Dermis blood vessel endothelial cell (primary cell): ENCODE data around the gene STX16. TPM values are rescaled to one million over a fixed set of nuclear protein-coding genes. Genes with fewer than 3 reads are reported as not detected.
"Not testable (repeated sequence)": the region's sequence is repeated elsewhere in the genome, so short reads cannot be mapped to it uniquely, and the experiment has no call there.

Experiments
- DNase-seq: peaks from one replicate; pipeline ENCODE4 v3.0.0; 2010
- total RNA-seq: library from RNA; depleted of rRNA; stranded (reverse); fragments of >200 nt; gene quantifications from 2 replicates; pipeline ENCODE4 v1.2.3, GENCODE V29; 2014

STX16 gene
- total RNA-seq, 1 donor from 2014 or later: 36.4 TPM

GRCh38 chr20:58712151-58712791 is 61.2 kb downstream of the STX16 start:
- no peak for DNase-seq

DNA sequence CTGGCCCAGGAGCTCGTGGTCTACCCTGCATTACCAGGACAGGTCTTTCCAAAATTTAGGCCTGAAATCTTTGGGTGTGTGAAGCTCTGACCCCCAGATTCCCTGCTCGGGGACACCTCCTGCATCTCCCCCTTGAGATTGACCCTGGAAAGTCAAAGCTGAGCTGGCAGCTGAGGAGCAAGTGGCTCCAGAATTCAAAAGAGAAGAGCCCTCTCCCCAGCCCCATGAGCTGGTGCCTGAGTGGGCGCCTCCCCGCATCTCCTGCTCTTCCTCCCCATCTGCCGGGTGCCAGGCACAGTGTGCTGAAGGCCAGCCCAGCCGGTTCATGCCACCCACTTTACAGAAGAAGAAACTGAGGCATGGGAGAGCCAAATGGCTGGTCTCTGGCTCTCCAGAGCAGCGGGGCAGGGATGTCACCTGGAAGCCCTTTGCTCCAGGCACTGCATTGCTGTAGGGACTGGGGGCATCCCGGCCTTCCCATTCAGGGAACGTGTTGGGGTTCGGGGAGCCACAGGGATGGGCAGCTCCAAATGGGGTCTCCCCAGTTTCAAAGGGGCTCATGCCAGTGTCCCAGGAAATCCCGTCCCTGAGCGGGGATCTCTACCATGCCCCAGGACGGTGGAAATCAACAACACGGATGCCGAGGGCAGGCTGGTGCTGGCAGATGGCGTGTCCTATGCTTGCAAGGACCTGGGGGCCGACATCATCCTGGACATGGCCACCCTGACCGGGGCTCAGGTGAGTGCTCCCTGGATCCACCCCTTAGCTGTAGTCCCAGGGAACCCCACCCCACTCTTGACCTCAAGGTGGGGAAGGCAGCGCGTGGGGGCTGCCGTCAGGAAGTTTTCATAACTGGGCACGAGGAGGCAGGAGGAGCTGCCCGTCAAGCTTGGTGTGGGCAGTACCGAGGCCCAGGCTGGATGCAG is 62.0 kb downstream of the STX16 start:
- no peak for DNase-seq

DNA sequence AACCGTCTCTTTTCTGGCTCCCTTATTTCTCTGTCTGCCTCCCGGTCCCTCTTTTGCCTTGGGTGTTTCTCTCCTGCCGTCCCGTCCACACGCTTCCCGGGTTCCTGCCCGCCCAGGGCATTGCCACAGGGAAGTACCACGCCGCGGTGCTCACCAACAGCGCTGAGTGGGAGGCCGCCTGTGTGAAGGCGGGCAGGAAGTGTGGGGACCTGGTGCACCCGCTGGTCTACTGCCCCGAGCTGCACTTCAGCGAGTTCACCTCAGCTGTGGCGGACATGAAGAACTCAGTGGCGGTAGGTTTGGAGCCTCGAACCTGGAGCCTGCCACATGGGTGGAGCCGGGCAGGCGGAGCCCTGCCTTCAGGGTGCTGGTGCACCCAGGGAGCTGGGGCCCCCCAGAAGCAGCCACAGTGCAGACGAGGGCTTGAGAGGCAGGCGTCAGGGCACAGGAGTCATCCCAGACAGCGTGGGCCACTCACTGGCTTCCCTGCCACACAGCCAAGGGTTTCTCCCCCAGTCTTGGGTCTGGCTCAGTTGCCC is 62.8 kb downstream of the STX16 start:
- DNase-seq: no peak

DNA sequence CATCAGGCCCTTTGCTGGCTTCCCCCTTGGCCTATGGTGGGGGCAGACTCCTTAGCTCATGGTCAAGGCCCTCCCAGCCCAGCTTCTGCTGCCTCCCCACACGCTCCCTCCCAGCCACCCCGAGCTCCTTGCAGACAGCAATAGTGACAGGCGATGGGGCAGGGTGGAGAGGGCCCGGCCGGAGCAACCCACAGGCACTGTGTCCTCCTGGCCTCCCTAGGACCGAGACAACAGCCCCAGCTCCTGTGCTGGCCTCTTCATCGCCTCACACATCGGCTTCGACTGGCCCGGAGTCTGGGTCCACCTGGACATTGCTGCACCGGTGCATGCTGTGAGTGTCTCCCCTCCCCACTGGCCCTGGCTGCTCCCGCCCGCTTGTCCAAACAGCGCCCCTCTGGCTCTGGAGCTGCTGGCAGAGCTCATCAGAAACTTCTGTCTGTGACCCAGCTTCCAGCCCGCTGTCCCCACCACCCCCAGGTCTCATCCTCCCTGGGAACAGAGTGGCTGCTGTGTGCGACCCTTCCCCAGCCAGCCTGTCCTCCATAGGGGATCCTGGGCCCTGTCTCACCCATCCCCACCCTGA is 63.3 kb downstream of the STX16 start:
- DNase-seq: no peak

DNA sequence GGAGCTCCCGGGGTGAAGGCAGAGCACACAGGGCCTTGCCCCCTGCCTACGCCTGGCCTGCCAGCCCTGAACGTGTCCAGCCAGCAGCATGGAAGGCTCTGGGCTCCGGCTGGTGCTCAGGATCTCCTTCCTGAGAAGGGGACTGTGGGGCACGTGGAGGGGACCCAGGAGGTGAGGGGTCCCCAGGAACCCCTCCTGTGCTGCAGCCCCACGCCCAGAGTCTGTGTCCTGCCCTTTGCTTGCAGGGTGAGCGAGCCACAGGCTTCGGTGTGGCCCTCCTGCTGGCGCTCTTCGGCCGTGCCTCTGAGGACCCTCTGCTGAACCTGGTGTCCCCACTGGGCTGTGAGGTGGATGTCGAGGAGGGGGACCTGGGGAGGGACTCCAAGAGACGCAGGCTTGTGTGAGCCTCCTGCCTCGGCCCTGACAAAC is 63.9 kb downstream of the STX16 start:
- DNase-seq: no peak

DNA sequence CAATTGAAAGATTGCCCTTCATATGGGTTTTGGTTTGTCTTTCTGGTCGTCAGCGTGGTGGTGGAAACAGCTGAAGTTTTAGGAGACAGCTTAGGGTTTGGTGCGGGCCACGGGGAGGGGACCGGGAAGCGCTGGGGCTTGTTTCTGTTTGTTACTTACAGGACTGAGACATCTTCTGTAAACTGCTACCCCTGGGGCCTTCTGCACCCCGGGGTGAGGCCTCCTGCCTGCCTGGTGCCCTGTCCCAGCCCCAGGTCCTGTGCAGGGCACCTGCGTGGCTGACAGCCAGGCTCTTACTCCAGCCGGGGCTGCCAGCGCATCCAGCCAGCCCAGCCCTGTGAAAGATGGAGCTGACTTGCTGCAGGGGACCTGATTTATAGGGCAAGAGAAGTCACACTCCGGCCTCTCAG is 64.3 kb downstream of the STX16 start:
- DNase-seq: no peak

- no peak for DNase-seq
Observed at GRCh38 chr20:58715801-58716475, 64.9 kb downstream of the STX16 start.

- DNase-seq: peak; percentile 30
Observed at GRCh38 chr20:58716476-58717277, 65.6 kb downstream of the STX16 start.

DNA sequence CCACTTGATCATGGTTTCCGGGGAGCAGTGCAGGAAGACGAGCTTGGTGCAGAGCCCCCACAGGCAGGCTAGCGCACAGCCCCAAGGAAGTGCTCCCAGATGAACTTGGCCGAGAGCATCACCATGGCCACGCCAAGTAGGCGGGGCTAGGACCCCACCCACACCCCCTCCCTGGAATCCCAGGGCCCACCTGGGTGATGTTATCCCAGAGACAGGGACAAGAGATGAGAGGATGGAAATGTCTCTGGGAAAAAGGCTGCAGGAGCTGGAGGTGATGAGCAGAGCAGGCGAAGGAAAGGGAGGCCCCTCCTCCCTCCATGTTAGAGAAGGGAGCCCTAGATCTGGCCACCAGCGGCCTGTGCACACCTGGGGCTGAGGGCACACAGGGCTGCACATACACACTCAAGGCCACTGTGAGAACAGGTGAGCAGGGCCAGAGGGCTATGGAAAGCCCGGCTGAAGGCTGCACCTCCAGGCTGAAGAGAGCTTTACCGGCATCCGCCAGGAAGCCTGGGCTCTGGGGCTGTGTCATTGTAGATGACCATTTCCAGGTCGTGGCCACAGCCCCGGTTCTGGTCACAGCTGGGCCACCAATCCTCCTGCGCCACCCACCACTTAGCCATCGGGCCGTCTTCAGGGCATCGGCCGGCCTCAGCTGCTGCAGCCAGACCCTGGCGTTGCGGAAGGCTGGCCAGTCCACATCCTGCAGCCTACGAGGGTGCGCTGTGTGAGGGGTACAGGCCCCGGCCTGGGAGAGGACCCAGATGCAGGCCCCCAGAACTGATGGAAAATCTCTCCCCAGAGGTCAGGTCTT is 66.4 kb downstream of the STX16 start:
- no peak for DNase-seq

DNA sequence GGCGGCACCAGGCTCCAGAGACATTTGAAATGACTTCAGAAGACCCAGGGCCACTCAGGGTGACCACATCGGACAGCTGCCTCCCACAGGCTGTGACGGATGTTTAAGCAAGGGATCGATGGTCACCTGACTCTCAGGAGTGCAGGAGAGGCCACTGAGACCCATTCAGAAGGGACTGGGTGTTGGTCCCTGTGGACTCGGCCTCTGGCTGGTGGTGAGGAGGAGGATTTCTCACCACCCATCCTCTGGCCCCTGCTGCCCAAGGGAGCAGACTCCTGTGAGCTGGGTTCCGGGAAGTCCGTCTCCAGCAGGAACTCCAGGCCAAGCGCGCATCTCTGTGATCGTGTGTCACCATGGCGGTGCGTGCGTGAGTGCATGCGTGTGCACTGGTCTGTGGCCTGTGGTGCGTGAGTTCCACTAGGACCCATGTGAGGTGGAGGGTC is 67.1 kb downstream of the STX16 start:
- no peak for DNase-seq

- no peak for DNase-seq
Observed at GRCh38 chr20:58718729-58719128, 67.6 kb downstream of the STX16 start.

- DNase-seq: no peak
Observed at GRCh38 chr20:58719258-58719657, 68.2 kb downstream of the STX16 start.

DNA sequence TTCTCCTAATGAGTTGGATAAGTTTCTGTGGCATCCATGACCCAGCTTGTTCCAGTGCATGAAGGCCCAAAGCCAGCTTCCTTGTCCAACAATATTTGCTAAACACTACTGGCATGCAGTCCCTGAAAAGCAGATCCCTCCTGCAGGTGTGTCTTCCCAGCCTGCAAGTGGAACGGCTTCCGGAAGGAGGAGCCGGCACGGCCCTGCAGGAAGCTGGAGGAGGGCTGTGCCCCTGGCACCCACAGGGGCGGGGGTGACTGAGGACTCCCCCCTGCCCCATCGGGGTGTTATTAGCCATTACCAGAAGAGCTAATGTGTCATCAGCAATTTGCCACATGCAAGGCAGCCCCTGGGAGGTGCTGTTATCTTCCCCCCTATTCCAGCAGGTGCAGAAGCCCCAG is 68.9 kb downstream of the STX16 start:
- DNase-seq: no peak

DNA sequence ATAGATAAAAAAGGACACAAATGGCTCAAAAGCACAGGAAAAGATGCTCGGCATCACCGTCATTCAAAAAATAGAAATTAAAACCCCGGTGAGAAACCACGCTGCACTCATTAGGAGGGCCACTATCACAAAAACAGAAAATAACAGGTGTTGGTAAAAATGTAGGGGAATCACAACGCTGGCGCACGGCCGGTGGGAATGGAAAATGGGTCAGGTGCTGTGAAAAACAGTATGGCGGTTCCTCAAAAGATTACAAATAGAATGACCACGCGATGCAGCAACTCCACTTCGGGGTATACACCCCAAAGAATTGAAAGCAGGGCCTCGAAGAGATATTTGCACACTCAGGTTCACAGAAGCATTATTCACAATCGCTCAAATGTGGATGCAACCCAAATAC is 69.8 kb downstream of the STX16 start:
- no peak for DNase-seq

GRCh38 chr20:58721951-58722778 is 71.1 kb downstream of the STX16 start:
- DNase-seq: no peak

GRCh38 chr20:58722877-58723627 is 72.0 kb downstream of the STX16 start:
- no peak for DNase-seq

- DNase-seq: no peak
Observed at GRCh38 chr20:58723628-58723984, 72.5 kb downstream of the STX16 start.

DNA sequence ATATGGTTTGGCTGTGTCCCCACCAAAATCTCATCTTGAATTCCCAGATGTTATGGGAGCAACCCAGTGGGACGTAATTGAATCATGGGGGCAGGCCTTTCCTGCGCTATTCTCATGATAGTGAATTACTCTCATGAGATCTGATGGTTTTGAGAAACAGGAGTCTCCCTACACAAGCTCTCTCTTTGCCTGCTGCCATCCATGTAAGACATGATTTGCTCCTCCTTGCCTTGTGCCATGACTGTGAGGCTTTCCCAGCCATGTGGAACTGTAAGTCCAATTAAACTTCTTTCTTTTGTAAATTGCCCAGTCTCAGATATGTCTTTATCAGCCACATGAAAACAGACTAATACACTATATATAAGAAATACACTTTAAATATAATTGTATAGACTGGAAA is 75.1 kb downstream of the STX16 start:
- not testable (repeated sequence) for DNase-seq
